NCI-H1105 (cell line): ENCODE measurements around the gene ERAP2.
"Not testable (repeated sequence)": the region's sequence is repeated elsewhere in the genome, so short reads cannot be mapped to it uniquely, and the experiment has no call there.

Experiments
- DNase-seq: peaks from one replicate; lab custom pipeline; 2025; lab: John Stamatoyannopoulos, UW

The ERAP2 gene

GRCh38 chr5:96901384-96901783 is 25.1 kb downstream of the ERAP2 start:
- DNase-seq = no peak

- DNase-seq = no peak
These were observed 25.5 kb downstream of the ERAP2 start for GRCh38 chr5:96901841-96902240.

- DNase-seq = no peak
These were observed 26.6 kb downstream of the ERAP2 start for GRCh38 chr5:96902876-96903275.

GRCh38 chr5:96903300-96903699 is 27.0 kb downstream of the ERAP2 start:
- no peak for DNase-seq

GRCh38 chr5:96904054-96904931 is 28.0 kb downstream of the ERAP2 start:
- DNase-seq = no peak

GRCh38 chr5:96905864-96906263 is 29.6 kb downstream of the ERAP2 start:
- no peak for DNase-seq

- no peak for DNase-seq
These were observed 32.7 kb downstream of the ERAP2 start for GRCh38 chr5:96909003-96909402.

- DNase-seq = no peak
These were observed 33.1 kb downstream of the ERAP2 start for GRCh38 chr5:96909435-96909834.

- no peak for DNase-seq
These were observed 34.8 kb downstream of the ERAP2 start for GRCh38 chr5:96911139-96911538.

GRCh38 chr5:96913233-96913632 is 36.9 kb downstream of the ERAP2 start:
- DNase-seq = no peak

GRCh38 chr5:96919754-96920197 is 43.5 kb downstream of the ERAP2 start:
- DNase-seq = no peak

GRCh38 chr5:96920744-96921355 is 44.5 kb downstream of the ERAP2 start:
- no peak for DNase-seq

- no peak for DNase-seq
These were observed 46.4 kb downstream of the ERAP2 start for GRCh38 chr5:96922499-96923244.

GRCh38 chr5:96924016-96924443 is 47.7 kb downstream of the ERAP2 start:
- no peak for DNase-seq

- no peak for DNase-seq
These were observed 50.0 kb downstream of the ERAP2 start for GRCh38 chr5:96926276-96926675.

GRCh38 chr5:96927008-96927407 is 50.7 kb downstream of the ERAP2 start:
- no peak for DNase-seq

GRCh38 chr5:96928931-96929708 is 52.8 kb downstream of the ERAP2 start:
- DNase-seq = no peak

GRCh38 chr5:96930058-96930457 is 53.8 kb downstream of the ERAP2 start:
- no peak for DNase-seq

- DNase-seq = no peak
These were observed 54.3 kb downstream of the ERAP2 start for GRCh38 chr5:96930589-96930988.

- not testable (repeated sequence) for DNase-seq
These were observed 54.7 kb downstream of the ERAP2 start for GRCh38 chr5:96931037-96931436.

- DNase-seq = no peak
These were observed 55.3 kb downstream of the ERAP2 start for GRCh38 chr5:96931605-96932004.

GRCh38 chr5:96932026-96932425 is 55.7 kb downstream of the ERAP2 start:
- DNase-seq = no peak
